Upper lobe of right lung (tissue), 1 donor: ENCODE results near the gene RBP5. TPM values are rescaled to one million over a fixed set of nuclear protein-coding genes. Genes with fewer than 3 reads are reported as not detected.

Experiments used
- ATAC-seq: fragments of 200-7000 bp; cut with Tn5 transposase; one replicate; pipeline ENCODE4 v1.9.1; 2020; ENCODE audit warnings: mild to moderate bottlenecking, moderate library complexity
- DNase-seq: peaks from one replicate; pipeline ENCODE4 v3.0.0-alpha.2; 2020
- H3K27ac ChIP-seq: fragments of 200-600 bp; one replicate; pipeline ENCODE4 v1.8.0; 2022
- H3K27me3 ChIP-seq: fragments of 200-600 bp; one replicate; pipeline ENCODE4 v1.8.0; 2022; ENCODE audit warnings: mild to moderate bottlenecking
- H3K36me3 ChIP-seq: fragments of 200-600 bp; one replicate; pipeline ENCODE4 v1.8.0; 2022
- H3K4me1 ChIP-seq: fragments of 200-600 bp; one replicate; pipeline ENCODE4 v1.8.0; 2022
- H3K4me3 ChIP-seq: fragments of 200-600 bp; one replicate; pipeline ENCODE4 v1.8.0; 2022; ENCODE audit warnings: mild to moderate bottlenecking
- H3K9me3 ChIP-seq: fragments of 200-600 bp; one replicate; pipeline ENCODE4 v1.8.0; 2022
- intact Hi-C: fragments of 100-400 bp; cut with DNase I; formaldehyde crosslinking; loops from one replicate; pipeline ENCODE4 v1.11.0; 2022
- total RNA-seq: library from RNA; stranded (reverse); fragmentation: NEBNext Ultra II Directional; extraction: Animal tissue kit (Norgen Biotek cat#: 25700); gene quantifications from one replicate; pipeline ENCODE4 v1.2.1, GENCODE V29; 2021
- TF ChIP-seq, protein P1 (sequence below): fragments of 200-600 bp; IDR thresholded peaks from one replicate; pipeline ENCODE4 v1.8.0; 2022; ENCODE audit warnings: antibody characterized with exemption
- donor health status: DM: no; HTN: yes; CAD: no; lungs with severe emphysema.

RBP5 gene
- total RNA-seq, 1 donor from 2014 or later, result 7.1 TPM

DNA sequence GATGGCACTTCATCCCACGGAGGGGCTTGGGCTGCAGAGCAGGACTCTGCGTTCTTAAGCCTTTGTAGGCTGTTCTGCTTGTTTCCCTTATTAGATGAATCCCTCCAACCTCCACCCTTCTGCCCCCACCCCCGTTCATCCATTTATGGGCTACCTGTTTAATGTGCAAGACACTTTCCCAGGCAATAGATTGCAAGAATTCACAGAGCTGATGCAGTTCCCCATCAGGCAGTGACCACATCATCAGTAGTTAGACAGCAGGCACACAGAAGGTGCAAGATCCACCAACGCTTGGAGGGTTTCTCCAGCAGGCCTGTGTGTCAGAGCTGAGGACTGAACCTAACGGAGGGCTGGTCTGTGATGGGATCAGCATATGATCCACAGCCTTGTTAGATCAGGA lies 35.2 kb downstream of the RBP5 start:
- Histone ChIP-seq H3K4me1 (peaks cover 37% of the 10 kb centered on the region), H3K4me3 (no peak overlapping the region), H3K9me3 (no peaks in the 10 kb centered on the region), H3K27me3 (no peaks in the 10 kb centered on the region), H3K27ac (no peak overlapping the region), H3K36me3 (peaks cover 22% of the 10 kb centered on the region)
- ATAC-seq (no peak), DNase-seq (peak; percentile 17)
- TF ChIP-seq, protein P1, sequence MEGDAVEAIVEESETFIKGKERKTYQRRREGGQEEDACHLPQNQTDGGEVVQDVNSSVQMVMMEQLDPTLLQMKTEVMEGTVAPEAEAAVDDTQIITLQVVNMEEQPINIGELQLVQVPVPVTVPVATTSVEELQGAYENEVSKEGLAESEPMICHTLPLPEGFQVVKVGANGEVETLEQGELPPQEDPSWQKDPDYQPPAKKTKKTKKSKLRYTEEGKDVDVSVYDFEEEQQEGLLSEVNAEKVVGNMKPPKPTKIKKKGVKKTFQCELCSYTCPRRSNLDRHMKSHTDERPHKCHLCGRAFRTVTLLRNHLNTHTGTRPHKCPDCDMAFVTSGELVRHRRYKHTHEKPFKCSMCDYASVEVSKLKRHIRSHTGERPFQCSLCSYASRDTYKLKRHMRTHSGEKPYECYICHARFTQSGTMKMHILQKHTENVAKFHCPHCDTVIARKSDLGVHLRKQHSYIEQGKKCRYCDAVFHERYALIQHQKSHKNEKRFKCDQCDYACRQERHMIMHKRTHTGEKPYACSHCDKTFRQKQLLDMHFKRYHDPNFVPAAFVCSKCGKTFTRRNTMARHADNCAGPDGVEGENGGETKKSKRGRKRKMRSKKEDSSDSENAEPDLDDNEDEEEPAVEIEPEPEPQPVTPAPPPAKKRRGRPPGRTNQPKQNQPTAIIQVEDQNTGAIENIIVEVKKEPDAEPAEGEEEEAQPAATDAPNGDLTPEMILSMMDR, result no peak
- intact Hi-C loops, result no loop called here

DNA sequence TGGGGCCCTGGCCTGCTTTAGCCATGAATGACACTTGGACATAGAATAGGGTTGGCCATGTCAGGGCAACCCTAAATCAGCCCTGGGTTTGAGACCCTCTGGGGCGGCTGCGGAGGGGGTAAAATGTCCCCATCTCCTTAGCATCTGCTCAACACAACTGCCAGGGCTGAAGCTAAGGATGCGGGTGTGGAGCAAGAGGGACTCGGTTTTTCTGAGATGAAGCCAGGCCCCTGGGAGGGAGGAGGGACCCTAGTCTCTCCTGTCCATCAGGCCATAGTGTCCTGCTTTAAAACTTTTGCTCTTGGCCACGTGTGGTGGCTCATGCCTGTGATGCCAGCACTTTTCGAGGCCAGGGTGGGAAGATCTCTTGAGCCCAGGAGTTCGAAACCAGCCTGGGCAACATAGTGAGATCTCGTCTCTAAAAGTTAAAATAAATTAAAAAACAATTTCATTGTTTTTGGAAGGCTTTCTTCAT lies 35.7 kb downstream of the RBP5 start:
- intact Hi-C loops, result no loop called here

DNA sequence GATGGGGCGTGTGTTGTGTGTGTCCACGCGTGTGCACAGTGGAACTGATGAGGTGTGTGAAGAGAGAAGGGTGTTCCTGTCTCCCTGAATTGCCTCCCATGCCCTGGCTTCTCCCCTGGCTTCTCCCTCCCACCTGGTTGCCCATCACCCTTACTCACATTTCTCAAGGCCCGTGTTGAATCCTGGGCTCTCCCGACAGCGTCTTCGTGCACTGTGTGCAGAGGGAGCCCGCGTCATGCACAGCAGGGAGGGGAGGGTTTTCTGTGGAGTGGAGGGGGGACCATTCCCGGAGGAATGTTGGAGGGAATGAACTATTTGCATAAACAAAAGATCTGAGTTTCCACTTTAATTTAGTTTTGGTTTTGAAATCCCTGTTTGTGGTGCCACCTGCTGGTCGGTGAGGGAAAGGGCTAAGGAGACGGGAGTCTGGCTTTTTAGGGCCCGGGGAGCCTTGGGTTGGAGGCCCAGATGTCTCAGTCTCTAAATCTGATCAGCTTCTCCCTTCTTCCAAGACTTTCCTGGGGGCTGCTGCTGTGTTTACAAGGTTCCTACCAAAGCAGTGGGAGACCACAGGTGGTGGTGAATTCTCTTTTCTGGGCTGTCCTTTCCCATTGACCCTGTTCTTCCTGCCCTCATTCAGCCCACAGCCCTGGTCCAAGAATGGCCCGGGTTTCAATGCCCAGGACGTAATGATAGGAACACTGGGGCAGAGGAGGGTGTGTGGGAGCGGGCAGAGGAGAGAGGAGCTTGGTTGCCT lies 36.3 kb downstream of the RBP5 start, which contains the start of gene C1R:
Gene C1R, minus strand, starts transcription at position 217 of the 757 bp plus-strand sequence. Its CDS starts 57 bp downstream, at position 160.
- TF ChIP-seq, protein P1, result peak; percentile 90
- peak; percentile 81 for DNase-seq
- Histone ChIP-seq H3K4me1 (peaks cover 37% of the 10 kb centered on the region), H3K27ac (peak within 1 kb of the TSS; percentile 80), H3K4me3 (peak within 1 kb of the TSS; percentile 65), H3K36me3 (peaks cover 18% of the 10 kb centered on the region), H3K27me3 (no peaks in the 10 kb centered on the region), H3K9me3 (no peaks in the 10 kb centered on the region)
- intact Hi-C loops, result no loop called here
- ATAC-seq, result peak; percentile 73

More for the DNA sequence above, 35.7 kb downstream of the RBP5 start:
- DNase-seq (peak; percentile 56), ATAC-seq (no peak)
- no peak overlapping the region for H3K4me3 ChIP-seq
- no peaks in the 10 kb centered on the region for H3K27me3 ChIP-seq
- TF ChIP-seq, protein P1, result no peak
- H3K9me3 ChIP-seq, result no peaks in the 10 kb centered on the region
- H3K4me1 ChIP-seq, result peaks cover 37% of the 10 kb centered on the region
- peak overlapping the region; percentile 80 for H3K27ac ChIP-seq
- H3K36me3 ChIP-seq, result peaks cover 18% of the 10 kb centered on the region

DNA sequence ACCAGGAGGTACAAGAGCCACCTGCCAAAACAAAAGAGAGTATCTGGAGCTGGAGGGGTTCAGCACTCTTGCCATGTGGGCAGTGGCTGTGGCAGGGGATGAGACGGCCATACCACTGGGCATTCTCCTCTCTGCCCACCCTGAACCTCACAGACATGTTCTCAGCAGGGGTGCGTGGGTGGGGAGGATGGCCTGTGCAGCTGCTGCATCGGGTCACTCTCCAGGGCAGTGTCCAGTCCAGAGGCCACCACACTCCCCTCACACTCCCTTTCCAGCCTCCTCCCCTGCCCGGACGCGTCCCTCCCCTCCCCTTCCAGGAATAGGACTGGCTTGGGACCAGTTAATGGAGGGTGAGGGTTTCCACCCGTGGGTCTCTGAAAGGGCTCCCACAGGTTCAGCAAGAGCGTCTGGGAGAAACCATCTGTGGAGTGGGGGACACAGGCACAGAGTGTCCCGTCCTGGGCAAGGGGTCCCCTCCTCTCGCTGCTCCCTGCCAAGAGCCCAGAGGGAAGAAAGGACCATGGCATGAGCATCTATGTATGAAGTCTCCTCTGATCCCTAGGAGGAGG lies 36.9 kb downstream of the RBP5 start:
- H3K27me3 ChIP-seq, result no peaks in the 10 kb centered on the region
- H3K9me3 ChIP-seq, result no peaks in the 10 kb centered on the region
- ATAC-seq (peak; percentile 57), DNase-seq (peak; percentile 68)
- TF ChIP-seq, protein P1, result no peak
- peaks cover 24% of the 10 kb centered on the region for H3K36me3 ChIP-seq
- intact Hi-C loops, result no loop called here
- H3K4me1 ChIP-seq, result peaks cover 37% of the 10 kb centered on the region
- H3K27ac ChIP-seq, result peak overlapping the region; percentile 80
- H3K4me3 ChIP-seq, result peak overlapping the region; percentile 65

DNA sequence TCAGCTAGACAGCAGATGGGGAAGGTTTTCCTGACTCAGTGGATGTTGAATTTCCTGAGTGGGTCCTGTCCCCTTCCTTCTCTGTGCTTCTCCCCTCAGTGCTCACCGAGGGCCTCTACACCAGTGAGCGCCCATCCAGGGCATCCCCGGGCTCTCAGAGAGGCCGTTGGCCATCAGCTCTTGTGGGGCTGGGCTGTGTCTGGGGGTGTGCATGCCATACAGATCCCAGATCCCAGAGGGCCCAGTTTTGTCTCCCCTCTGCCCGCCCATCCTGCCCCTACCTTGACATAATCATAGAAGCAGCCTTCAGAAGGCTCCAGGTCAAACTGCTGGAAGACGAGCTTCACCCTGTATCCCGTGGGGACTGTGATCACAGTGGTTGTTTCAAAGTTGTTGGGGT lies 37.5 kb downstream of the RBP5 start:
- Histone ChIP-seq H3K27ac (peak overlapping the region; percentile 80), H3K4me1 (peaks cover 37% of the 10 kb centered on the region), H3K36me3 (peaks cover 26% of the 10 kb centered on the region), H3K9me3 (no peaks in the 10 kb centered on the region), H3K27me3 (no peaks in the 10 kb centered on the region), H3K4me3 (peak overlapping the region; percentile 65)
- ATAC-seq (no peak), DNase-seq (peak; percentile 49)
- intact Hi-C loops, result no loop called here
- TF ChIP-seq, protein P1, result no peak
